Fibroblast of pulmonary artery (primary cell): ENCODE results near the gene ACVR1B.
A peak's percentile ranks its signal among the peaks of the same experiment; 100 is the strongest.

Experiments used
- DNase-seq: peaks from one replicate; pipeline ENCODE4 v3.0.0-alpha.2; 2010; ENCODE audit warnings: low read depth
- H3K4me3 ChIP-seq: replicated peaks from 2 replicates; pipeline ENCODE4 v1.5.1; 2011; ENCODE audit warnings: low read depth, mild to moderate bottlenecking, control low read depth, low read length, moderate library complexity
- CTCF ChIP-seq: IDR thresholded peaks from 2 replicates; pipeline ENCODE4 v1.5.1; 2011; ENCODE audit warnings: mild to moderate bottlenecking, control low read depth, low read length, inconsistent platforms; ENCODE audit errors: missing control alignments

ACVR1B gene

GRCh38 chr12:51938726-51939125 is 12.8 kb upstream of the ACVR1B start:
- DNase-seq: no peak
- TF ChIP-seq CTCF: no peak
- H3K4me3 ChIP-seq: no peak overlapping the region

- peak; percentile 74 for DNase-seq
- TF ChIP-seq CTCF: no peak
- no peak overlapping the region for H3K4me3 ChIP-seq
Observed at GRCh38 chr12:51941011-51941581, 10.4 kb upstream of the ACVR1B start.

GRCh38 chr12:51941604-51942003 is 9.9 kb upstream of the ACVR1B start:
- no peak overlapping the region for H3K4me3 ChIP-seq
- no peak for TF ChIP-seq CTCF
- DNase-seq: no peak

- DNase-seq: no peak
- TF ChIP-seq CTCF: no peak
- no peak overlapping the region for H3K4me3 ChIP-seq
Observed at GRCh38 chr12:51942056-51942455, 9.4 kb upstream of the ACVR1B start.

- TF ChIP-seq CTCF: no peak
- no peak overlapping the region for H3K4me3 ChIP-seq
- no peak for DNase-seq
Observed at GRCh38 chr12:51942501-51943000, 8.9 kb upstream of the ACVR1B start.

- no peak for TF ChIP-seq CTCF
- no peak overlapping the region for H3K4me3 ChIP-seq
- DNase-seq: no peak
Observed at GRCh38 chr12:51943346-51943745, 8.2 kb upstream of the ACVR1B start.

- H3K4me3 ChIP-seq: no peak overlapping the region
- DNase-seq: no peak
- no peak for TF ChIP-seq CTCF
Observed at GRCh38 chr12:51944608-51945233, 6.8 kb upstream of the ACVR1B start.
